GM12892 (cell line): Measurements from ENCODE around the gene ALKAL2.
A peak's percentile ranks its signal among the peaks of the same experiment; 100 is the strongest.

Source experiments
- DNase-seq: peaks from one replicate; pipeline ENCODE4 v3.0.0; 2011; ENCODE audit not compliant: insufficient read length
- FAIRE-seq: peaks from 2 replicates; lab custom pipeline; 2011; peaks lifted over from hg19 to GRCh38; lab: Jason Lieb, UNC
- POLR2A ChIP-seq: IDR thresholded peaks from 2 replicates; pipeline ENCODE4 v1.6.1; 2011; ENCODE audit warnings: low read depth, low read length, control low read depth
- POLR2AphosphoS5 ChIP-seq: IDR thresholded peaks from 2 replicates; pipeline ENCODE4 v1.6.1; 2011; ENCODE audit warnings: low read depth, low read length, control low read depth
- TAF1 ChIP-seq: IDR thresholded peaks from 2 replicates; pipeline ENCODE4 v1.6.1; 2011; ENCODE audit warnings: low read depth, mild to moderate bottlenecking, control low read depth, low read length, borderline replicate concordance

Gene ALKAL2

DNA sequence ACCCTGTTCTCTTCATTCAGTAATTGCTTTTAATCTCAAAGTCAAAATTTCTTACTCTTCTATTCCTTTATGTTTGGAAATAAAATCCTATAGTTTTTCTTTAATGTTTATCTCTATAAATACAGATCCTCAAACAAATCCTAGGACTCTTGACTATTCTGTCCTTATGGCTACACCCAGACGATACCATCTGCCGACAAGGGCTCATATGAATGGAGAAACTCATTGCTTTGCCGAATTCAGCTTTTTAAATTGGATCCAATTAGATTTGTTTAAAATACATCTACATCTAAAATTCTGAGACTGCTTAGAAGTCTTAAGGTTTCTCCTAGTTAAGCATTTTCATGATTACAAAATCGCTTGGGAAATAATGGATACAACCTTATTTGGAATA is 9.0 kb downstream of the ALKAL2 start:
- DNase-seq (no peak), FAIRE-seq (no peak)
- no peak for TF ChIP-seq TAF1
- TF ChIP-seq POLR2AphosphoS5, result no peak
- no peak for TF ChIP-seq POLR2A

DNA sequence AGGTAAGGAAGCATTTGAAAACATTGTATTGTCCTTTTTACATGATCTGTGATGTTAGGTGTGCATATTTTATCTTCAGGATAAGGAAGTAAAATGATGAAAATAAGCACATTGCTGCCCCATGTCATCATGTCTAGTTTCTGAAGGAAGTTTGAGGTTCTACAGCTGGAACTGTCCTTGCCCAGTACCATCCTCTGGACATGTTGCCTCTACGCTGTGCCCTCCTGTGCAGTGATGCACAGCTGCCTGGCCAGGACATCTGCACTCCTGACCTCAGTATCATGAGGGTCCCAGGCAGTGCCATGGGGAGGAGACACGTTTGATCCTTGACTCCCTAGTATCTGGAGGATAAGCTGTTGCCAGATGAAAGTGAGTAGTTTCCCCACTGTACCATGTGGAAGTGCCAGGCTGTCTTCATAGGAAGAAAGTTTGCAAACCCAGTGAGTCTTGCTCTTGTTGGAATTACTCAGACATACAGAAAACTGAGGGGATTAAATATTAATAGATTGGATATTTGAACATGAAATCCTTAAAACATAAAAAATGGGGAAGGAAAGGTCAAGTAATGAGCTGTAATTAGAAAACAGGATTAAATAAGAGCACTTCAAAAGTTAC is 9.5 kb downstream of the ALKAL2 start:
- TF ChIP-seq POLR2A (no peak), TAF1 (no peak), POLR2AphosphoS5 (no peak)
- FAIRE-seq (no peak), DNase-seq (no peak)

DNA sequence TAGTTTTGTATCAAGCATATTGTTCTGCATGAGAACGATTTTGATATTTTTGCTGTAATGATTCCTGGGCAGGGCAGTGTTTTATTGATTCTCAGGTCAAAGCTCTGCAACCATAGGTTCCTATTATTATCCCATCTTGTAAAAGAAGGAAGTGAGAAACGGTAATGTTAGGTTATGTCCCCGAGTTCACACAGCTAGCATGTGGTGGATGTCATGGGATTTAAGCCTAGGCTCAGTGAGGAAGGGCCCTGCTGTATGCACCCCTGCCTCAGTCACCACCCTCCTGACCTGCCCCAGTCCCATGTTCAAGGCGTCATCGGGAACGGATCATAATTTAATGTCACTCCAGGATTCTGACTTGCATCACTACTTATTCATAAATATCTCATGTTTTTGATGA is 12.4 kb downstream of the ALKAL2 start:
- TF ChIP-seq POLR2AphosphoS5 (no peak), TAF1 (no peak), POLR2A (no peak)
- FAIRE-seq (peak; percentile 85), DNase-seq (no peak)

DNA sequence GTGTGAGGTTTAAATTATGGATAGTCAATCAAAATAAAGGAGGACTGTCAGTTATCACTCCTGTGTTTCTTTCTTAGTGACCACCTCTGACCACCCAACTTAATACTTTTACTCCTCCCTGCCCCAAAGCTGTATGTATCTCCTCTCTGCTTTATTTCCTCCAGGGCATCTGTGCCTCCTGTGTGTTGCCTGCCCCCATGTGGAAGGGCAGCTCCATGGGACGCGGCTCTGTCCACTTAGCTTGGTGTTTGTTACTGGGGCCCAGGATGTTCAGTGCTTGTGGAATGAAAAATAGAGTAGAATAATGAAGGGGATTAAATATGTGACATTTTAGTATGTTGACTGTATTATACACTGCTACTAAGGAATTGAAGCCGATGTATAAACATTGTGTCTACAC is 13.4 kb downstream of the ALKAL2 start:
- DNase-seq, result no peak
- FAIRE-seq, result no peak
- no peak for TF ChIP-seq TAF1
- TF ChIP-seq POLR2A, result no peak
- no peak for TF ChIP-seq POLR2AphosphoS5

DNA sequence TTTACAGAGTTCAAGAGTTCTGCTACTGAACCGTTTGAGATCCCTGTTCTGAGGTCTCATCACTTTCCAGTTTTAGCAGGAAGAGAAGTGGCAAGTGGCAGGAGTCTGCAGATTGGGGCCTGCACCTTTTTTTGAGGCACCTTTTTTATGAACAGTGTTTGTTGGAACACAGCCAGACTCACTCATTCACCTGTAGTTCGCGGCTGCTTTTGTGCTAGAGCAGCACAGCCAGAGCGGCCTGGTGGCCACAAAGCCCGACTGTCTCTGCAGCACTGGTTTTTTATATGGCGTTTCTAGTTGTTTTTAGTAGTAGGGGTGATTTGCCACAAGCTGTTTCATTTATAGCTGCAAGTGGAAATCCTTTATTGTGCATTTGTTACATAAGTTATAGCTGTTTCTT is 14.6 kb downstream of the ALKAL2 start:
- DNase-seq (no peak), FAIRE-seq (no peak)
- TF ChIP-seq TAF1, result no peak
- no peak for TF ChIP-seq POLR2AphosphoS5
- TF ChIP-seq POLR2A, result no peak

DNA sequence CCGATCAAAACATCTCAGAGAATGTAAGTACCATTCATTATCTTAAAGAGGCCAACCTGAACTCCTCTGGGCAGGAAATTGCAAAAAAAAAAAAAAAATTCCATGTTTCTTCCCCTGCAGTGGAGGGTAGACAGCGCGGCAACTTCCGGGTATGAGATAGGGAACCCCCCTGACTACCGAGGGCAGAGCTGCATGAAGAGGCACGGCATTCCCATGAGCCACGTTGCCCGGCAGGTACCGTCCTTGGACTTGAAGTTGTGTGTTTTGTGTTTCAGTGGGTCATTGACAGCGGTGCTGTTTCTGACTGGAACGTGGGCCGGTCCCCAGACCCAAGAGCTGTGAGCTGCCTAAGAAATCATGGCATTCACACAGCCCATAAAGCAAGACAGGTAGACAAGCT is 16.0 kb downstream of the ALKAL2 start:
- FAIRE-seq (no peak), DNase-seq (no peak)
- TF ChIP-seq POLR2A, result no peak
- no peak for TF ChIP-seq POLR2AphosphoS5
- no peak for TF ChIP-seq TAF1

DNA sequence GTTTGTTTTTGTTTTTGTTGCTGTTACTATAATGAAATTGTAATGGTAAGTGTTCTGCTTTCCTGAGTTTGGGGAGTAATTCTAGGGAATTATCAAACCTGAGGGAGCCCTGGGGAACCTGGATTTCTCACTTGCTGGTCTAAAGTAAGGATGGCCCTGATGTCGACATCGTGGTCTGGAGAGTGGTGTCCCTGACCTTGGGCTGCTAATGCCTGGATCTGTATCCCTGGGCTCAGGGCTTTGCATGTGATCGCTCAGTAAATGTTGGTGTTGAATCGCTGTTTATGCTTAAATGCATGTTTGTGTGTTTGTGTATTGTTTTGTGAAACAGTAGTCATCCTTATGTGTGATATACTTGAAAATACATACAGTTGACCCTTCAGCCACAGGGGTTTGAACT is 17.0 kb downstream of the ALKAL2 start:
- no peak for FAIRE-seq
- TF ChIP-seq POLR2AphosphoS5 (no peak), POLR2A (no peak), TAF1 (no peak)
- no peak for DNase-seq

DNA sequence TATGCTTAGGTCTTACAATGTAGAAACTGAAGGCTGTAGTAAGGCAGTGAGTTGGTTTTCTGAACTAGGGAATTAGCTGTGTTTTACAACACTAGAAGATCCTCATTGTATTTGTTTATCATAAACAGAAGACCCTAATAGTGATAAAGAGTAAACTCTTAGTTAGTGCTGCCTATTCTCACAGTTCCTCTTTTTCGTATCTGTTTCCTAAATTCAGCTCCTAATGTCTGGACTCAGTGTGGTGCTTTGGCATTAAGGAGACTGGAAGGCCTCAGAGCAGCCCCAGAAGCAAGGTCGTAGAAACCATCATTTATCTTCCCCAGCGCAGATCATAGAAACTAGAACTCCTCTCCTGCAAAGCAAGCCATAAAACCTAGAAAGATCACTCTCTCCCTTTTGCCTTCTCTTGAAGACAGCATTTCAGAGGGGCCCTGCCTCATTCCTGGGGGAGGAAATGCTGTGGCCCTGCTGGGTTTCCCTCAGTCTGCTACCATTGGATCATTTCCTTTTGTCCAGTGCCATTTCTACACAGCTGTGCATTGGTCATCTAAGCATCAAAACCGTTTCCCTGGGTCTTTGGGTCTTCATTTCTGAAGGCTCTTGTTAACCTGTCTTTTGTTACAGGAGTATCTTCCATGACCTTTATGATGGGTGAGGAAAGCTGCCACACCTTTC is 18.4 kb downstream of the ALKAL2 start:
- DNase-seq, result no peak
- no peak for FAIRE-seq
- TF ChIP-seq POLR2A, result no peak
- no peak for TF ChIP-seq TAF1
- no peak for TF ChIP-seq POLR2AphosphoS5

DNA sequence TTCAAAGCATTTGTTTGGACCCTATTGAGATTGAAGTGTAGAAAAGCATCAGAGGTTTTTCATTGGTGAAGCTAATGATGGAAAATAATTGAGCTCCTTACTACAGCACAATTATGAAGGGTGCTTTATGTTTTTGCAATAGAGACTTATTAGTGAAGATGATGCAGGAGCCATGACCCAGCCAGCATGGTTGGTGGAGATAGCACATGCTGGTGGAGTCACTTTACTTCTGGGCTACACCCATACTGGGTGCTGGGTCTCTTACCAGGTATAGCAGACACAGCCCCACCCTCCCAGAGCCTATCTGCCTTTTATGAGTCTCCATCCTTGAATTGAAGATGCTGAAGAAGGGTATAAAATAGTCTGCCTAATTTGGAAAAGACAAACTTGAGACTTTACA is 19.6 kb downstream of the ALKAL2 start:
- DNase-seq (no peak), FAIRE-seq (no peak)
- TF ChIP-seq TAF1, result no peak
- no peak for TF ChIP-seq POLR2A
- no peak for TF ChIP-seq POLR2AphosphoS5

DNA sequence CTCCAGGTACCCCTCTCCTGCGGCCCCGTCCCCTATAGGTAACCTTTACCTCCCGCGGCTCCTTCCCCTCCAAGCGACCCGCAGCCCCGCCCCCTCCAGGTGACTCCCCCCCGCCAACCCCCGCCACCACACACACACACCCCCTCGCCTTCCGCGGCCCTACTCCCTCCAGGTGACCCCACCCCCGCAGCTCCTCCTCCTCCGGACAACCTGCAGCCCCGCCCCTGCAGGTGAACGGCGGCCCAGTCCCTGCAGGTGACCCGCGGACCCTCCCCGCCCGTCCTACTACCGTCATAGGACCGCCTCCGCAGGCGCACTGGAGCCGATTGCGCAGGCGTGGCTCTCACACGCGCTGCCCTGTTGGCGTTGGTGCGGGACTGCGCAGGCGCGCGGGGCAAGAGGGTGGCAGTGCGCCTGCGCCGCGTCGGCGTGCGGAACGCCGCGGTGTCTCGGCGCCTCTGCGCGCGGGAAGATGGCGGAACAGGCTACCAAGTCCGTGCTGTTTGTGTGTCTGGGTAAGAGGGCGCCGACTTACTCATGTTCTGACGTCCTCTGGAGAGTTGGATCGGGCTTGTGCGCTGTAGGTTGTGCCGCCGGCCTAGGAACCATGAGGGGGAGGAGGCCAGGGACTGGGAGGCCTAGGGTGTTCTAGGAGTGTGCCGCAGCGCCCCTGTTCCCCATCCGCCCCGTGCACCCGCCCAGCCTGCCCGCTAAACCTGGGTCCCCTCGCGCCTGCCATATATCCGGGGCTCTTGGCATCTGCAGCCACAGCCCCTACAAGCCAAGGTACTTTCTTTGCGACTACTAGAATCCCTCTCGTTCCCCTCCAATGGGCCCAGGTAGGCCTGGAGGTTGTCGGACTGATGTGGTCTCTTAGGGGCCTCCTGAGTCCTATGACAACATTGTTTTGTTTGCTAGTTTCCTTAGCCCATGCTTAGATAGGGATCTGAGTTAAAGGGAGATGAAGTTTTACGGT is 23.1 kb downstream of the ALKAL2 start, which contains the start of gene ACP1:
Gene ACP1 (plus strand): TSS at position 455 of the 976 bp plus-strand sequence. CDS start 18 bp downstream, at position 473.
- DNase-seq (peak; percentile 95), FAIRE-seq (peak; percentile 99)
- TF ChIP-seq POLR2AphosphoS5 (peak; percentile 87), POLR2A (peak; percentile 93), TAF1 (peak; percentile 82)

DNA sequence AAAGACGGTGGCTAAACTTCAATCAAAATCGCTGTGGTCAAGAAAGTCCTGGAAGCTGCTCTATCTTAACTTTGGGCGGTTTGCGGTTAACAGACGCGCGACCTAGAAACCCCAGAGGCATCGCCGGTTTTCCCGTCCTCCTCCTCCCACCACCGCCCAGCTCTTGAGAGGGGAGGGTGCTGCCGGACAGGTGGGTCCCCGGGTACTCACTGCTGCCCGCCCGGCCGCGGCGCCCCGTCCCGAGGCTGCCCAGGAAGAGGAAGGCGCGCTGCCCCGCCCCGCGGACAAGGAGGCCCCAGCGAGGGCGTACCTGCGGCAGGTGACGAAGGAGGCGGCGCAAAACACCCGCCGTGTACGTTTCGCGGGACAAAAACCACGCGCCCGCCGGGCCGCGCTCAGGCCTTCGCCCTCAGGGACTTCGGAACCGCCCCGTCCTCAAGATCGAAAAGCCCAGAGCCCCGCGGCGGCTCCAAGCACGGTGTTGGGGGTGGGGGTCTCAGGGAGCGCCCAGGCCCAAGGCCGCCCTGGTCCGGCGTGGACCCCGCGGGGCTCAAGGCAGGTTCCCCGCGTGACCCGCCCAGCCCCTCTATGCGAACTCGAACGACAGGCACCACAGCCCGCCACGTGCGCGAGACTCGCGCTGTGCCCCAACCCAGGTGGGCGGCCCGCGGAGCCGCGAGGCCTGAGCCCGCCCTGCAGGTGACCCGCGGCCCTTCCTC is 24.0 kb downstream of the ALKAL2 start, which contains the start of gene SH3YL1:
Gene SH3YL1 (minus strand): TSS at position 259 of the 719 bp plus-strand sequence. CDS start 48 bp downstream, at position 211.
- no peak for FAIRE-seq
- TF ChIP-seq POLR2A, result no peak
- no peak for TF ChIP-seq POLR2AphosphoS5
- TF ChIP-seq TAF1, result no peak
- peak; percentile 34 for DNase-seq
